HG02981 (cell line): ENCODE measurements around the gene SLC25A28.

Source experiments
- ATAC-seq: cut with Tn5 transposase; IDR thresholded peaks from one replicate; pipeline ENCODE4 v1.9.1; 2021; ENCODE audit warnings: mild to moderate bottlenecking, moderate library complexity; ENCODE audit not compliant: unreplicated experiment

SLC25A28 gene

GRCh38 chr10:99619851-99620710 is at the start of gene SLC25A28:
SLC25A28 (minus strand) TSS chr10:99620439; CDS start chr10:99620335, 104 bp downstream.
- ATAC-seq: no peak

GRCh38 chr10:99667108-99667751 is 47.0 kb upstream of the SLC25A28 start:
- no peak for ATAC-seq

- ATAC-seq: no peak
Observed at GRCh38 chr10:99665304-99665703, 45.1 kb upstream of the SLC25A28 start.

GRCh38 chr10:99661377-99661763 is 41.1 kb upstream of the SLC25A28 start:
- ATAC-seq: no peak

GRCh38 chr10:99660662-99661376 is 40.6 kb upstream of the SLC25A28 start:
- no peak for ATAC-seq

- ATAC-seq: no peak
Observed at GRCh38 chr10:99659868-99660366, 39.7 kb upstream of the SLC25A28 start.

GRCh38 chr10:99659031-99659867 is 39.0 kb upstream of the SLC25A28 start, which contains the start of gene ENTPD7:
ENTPD7 (plus strand) TSS chr10:99659509; CDS start chr10:99659957, 448 bp downstream.
- peak; percentile 99 for ATAC-seq

GRCh38 chr10:99658622-99659030 is 38.4 kb upstream of the SLC25A28 start:
- no peak for ATAC-seq

GRCh38 chr10:99656199-99657064 is 36.2 kb upstream of the SLC25A28 start:
- no peak for ATAC-seq

GRCh38 chr10:99654390-99655175 is 34.3 kb upstream of the SLC25A28 start:
- no peak for ATAC-seq

GRCh38 chr10:99652800-99653390 is 32.7 kb upstream of the SLC25A28 start:
- ATAC-seq: no peak

GRCh38 chr10:99648717-99649116 is 28.5 kb upstream of the SLC25A28 start:
- ATAC-seq: no peak

GRCh38 chr10:99647601-99648151 is 27.4 kb upstream of the SLC25A28 start:
- ATAC-seq: no peak

- ATAC-seq: no peak
Observed at GRCh38 chr10:99633832-99634231, 13.6 kb upstream of the SLC25A28 start.

- ATAC-seq: no peak
Observed at GRCh38 chr10:99631496-99631895, 11.3 kb upstream of the SLC25A28 start.

- no peak for ATAC-seq
Observed at GRCh38 chr10:99630991-99631390, 10.8 kb upstream of the SLC25A28 start.

- no peak for ATAC-seq
Observed at GRCh38 chr10:99630433-99630832, 10.2 kb upstream of the SLC25A28 start.

GRCh38 chr10:99629625-99629978 is 9.4 kb upstream of the SLC25A28 start:
- peak; percentile 68 for ATAC-seq
